Activated CD4-positive, alpha-beta T cell treated with anti-CD3 and anti-CD28 coated beads for 24 hours (primary cell): ENCODE data around the gene LRFN5.
"Not testable (repeated sequence)": the region's sequence is repeated elsewhere in the genome, so short reads cannot be mapped to it uniquely, and the experiment has no call there.

Experiments
- DNase-seq, 2 donors: peaks; one replicate each; pipeline ENCODE4 v3.0.0-alpha.2; 2020; ENCODE audit warnings: low read depth in 2 of 2

The LRFN5 gene

GRCh38 chr14:41606532-41607303 lies at the start of gene LRFN5:
LRFN5 (plus strand) TSS chr14:41606876.
- no peak for DNase-seq

- no peak for DNase-seq
Measured at GRCh38 chr14:41558490-41558889, 48.2 kb upstream of the LRFN5 start.

GRCh38 chr14:41566864-41567263 lies 39.8 kb upstream of the LRFN5 start:
- not testable (repeated sequence) for DNase-seq

- no peak for DNase-seq
Measured at GRCh38 chr14:41568979-41569378, 37.7 kb upstream of the LRFN5 start.

- no peak for DNase-seq
Measured at GRCh38 chr14:41570415-41571155, 36.1 kb upstream of the LRFN5 start.

- DNase-seq: no peak
Measured at GRCh38 chr14:41586237-41586636, 20.4 kb upstream of the LRFN5 start.

GRCh38 chr14:41597647-41598046 lies 9.0 kb upstream of the LRFN5 start:
- no peak for DNase-seq

- DNase-seq: not testable (repeated sequence)
Measured at GRCh38 chr14:41599805-41600385, 6.8 kb upstream of the LRFN5 start.

- DNase-seq: no peak
Measured at GRCh38 chr14:41604721-41605531, 1.8 kb upstream of the LRFN5 start.

GRCh38 chr14:41605550-41606281 lies 960 bp upstream of the LRFN5 start:
- DNase-seq: no peak

- DNase-seq: no peak
Measured at GRCh38 chr14:41606282-41606531, 469 bp upstream of the LRFN5 start.

- DNase-seq: no peak
Measured at GRCh38 chr14:41607304-41607775, 664 bp downstream of the LRFN5 start.

- no peak for DNase-seq
Measured at GRCh38 chr14:41607966-41608663, 1.4 kb downstream of the LRFN5 start.

GRCh38 chr14:41608681-41609390 lies 2.2 kb downstream of the LRFN5 start:
- DNase-seq: no peak

GRCh38 chr14:41609704-41610183 lies 3.1 kb downstream of the LRFN5 start:
- DNase-seq: no peak

GRCh38 chr14:41615011-41615595 lies 8.4 kb downstream of the LRFN5 start:
- no peak for DNase-seq

- no peak for DNase-seq
Measured at GRCh38 chr14:41623736-41624135, 17.1 kb downstream of the LRFN5 start.

- DNase-seq: no peak
Measured at GRCh38 chr14:41629876-41630275, 23.2 kb downstream of the LRFN5 start.

GRCh38 chr14:41634286-41634685 lies 27.6 kb downstream of the LRFN5 start:
- DNase-seq: no peak
